Neural crest cell (in vitro differentiated cells): ENCODE data around the gene MARCHF10. TPM values are rescaled to one million over a fixed set of nuclear protein-coding genes. Genes with fewer than 3 reads are reported as not detected.

Source experiments
- DNase-seq: peaks from one replicate; pipeline ENCODE4 v3.0.0; 2021; ENCODE audit warnings: low read depth, mixed read lengths, low spot score
- H3K27ac Mint-ChIP-seq: one replicate; pipeline ENCODE4 v1.8.0; 2021; ENCODE audit warnings: mild to moderate bottlenecking, mixed read lengths; ENCODE audit not compliant: unreplicated experiment
- H3K27me3 Mint-ChIP-seq: 2 replicates; pipeline ENCODE4 v1.8.0; 2021; ENCODE audit warnings: low read depth, mild to moderate bottlenecking, mixed read lengths
- H3K36me3 Mint-ChIP-seq: 2 replicates; pipeline ENCODE4 v1.8.0; 2021; ENCODE audit warnings: low read depth, mild to moderate bottlenecking, mixed read lengths
- H3K4me1 Mint-ChIP-seq: 2 replicates; pipeline ENCODE4 v1.8.0; 2021; ENCODE audit warnings: mixed read lengths
- H3K4me3 Mint-ChIP-seq: one replicate; pipeline ENCODE4 v1.8.0; 2021; ENCODE audit warnings: mild to moderate bottlenecking, mixed read lengths
- H3K9me3 Mint-ChIP-seq: 2 replicates; pipeline ENCODE4 v1.8.0; 2021; ENCODE audit warnings: mixed read lengths
- total RNA-seq: library from RNA; stranded (reverse); gene quantifications from 2 replicates; pipeline ENCODE4 v1.2.1, GENCODE V29; 2021
- TF ChIP-seq, protein P1 (sequence below): fragments of 200-600 bp; sonication (generic); conservative IDR thresholded peaks from 2 replicates; pipeline ENCODE4 v1.5.0; 2021; ENCODE audit warnings: antibody characterized with exemption, mild to moderate bottlenecking

MARCHF10 gene
- total RNA-seq, 1 donor from 2014 or later: 0.23 TPM

DNA sequence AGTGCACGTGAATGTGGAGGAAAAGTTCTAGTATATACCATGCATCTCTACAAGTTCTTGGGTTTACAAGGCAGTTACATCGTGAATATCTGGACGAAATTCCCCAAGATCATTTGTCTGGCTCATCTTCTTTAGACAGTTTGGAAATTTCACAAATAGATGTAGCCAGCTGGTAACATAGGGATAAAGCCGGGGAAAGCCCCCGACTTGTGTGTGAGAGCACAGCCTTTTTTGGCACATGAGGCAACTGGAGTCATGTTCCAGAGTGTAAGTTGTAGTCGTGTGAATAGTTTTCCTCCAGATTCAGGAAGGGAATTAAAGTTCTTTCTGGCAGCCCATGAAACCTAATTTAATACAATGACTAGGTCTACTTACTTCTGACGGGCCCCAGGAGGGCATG lies 62.3 kb downstream of the MARCHF10 start:
- no peaks in the 10 kb centered on the region for H3K36me3 Mint-ChIP-seq
- TF ChIP-seq, protein P1, sequence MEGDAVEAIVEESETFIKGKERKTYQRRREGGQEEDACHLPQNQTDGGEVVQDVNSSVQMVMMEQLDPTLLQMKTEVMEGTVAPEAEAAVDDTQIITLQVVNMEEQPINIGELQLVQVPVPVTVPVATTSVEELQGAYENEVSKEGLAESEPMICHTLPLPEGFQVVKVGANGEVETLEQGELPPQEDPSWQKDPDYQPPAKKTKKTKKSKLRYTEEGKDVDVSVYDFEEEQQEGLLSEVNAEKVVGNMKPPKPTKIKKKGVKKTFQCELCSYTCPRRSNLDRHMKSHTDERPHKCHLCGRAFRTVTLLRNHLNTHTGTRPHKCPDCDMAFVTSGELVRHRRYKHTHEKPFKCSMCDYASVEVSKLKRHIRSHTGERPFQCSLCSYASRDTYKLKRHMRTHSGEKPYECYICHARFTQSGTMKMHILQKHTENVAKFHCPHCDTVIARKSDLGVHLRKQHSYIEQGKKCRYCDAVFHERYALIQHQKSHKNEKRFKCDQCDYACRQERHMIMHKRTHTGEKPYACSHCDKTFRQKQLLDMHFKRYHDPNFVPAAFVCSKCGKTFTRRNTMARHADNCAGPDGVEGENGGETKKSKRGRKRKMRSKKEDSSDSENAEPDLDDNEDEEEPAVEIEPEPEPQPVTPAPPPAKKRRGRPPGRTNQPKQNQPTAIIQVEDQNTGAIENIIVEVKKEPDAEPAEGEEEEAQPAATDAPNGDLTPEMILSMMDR: no peak
- no peaks in the 10 kb centered on the region for H3K27me3 Mint-ChIP-seq
- H3K4me3 Mint-ChIP-seq: no peak overlapping the region
- DNase-seq: no peak
- H3K4me1 Mint-ChIP-seq: no peaks in the 10 kb centered on the region
- no peak overlapping the region for H3K27ac Mint-ChIP-seq
- H3K9me3 Mint-ChIP-seq: no peaks in the 10 kb centered on the region

DNA sequence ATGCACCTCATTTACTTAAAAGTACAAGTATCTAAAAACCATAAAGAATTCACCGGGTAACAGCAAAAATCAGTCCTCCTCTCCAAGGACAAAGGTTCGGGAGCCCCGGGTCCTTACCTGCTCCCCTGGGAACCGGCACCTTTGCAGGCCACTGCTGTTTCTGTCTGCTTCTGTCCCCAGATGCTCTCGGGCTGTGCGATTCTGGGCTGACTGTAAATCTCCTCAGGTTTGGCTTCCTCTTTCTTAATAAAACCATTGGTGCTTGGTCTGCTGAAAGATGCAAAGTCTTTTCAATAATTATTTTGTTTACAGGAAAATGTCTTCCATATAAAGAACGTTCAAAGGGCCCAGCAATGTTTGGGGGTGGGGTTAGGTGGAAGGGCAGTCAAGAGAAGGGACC lies 63.9 kb downstream of the MARCHF10 start:
- no peaks in the 10 kb centered on the region for H3K4me1 Mint-ChIP-seq
- no peak overlapping the region for H3K4me3 Mint-ChIP-seq
- no peak for DNase-seq
- no peak overlapping the region for H3K27ac Mint-ChIP-seq
- H3K9me3 Mint-ChIP-seq: no peaks in the 10 kb centered on the region
- no peaks in the 10 kb centered on the region for H3K36me3 Mint-ChIP-seq
- TF ChIP-seq, protein P1: no peak
- no peaks in the 10 kb centered on the region for H3K27me3 Mint-ChIP-seq

DNA sequence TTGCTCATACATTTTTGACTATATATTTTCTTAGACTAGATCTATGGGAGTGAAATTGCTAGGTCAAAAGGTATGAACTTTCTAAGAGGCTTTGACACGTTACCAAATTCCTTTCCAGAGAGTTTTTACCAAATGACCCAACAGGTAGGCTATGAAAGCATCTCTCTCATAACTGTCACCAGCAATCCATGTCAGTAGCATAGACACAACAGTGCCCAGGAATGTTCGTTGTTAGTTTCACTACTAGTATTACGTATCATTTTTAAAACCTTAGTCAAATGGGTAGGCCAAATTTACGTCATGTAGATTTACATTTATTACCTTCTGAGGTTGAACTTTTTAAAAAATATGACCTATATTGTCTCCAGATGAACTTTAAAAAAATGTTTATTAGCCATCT lies 66.8 kb downstream of the MARCHF10 start:
- no peak overlapping the region for H3K4me3 Mint-ChIP-seq

DNA sequence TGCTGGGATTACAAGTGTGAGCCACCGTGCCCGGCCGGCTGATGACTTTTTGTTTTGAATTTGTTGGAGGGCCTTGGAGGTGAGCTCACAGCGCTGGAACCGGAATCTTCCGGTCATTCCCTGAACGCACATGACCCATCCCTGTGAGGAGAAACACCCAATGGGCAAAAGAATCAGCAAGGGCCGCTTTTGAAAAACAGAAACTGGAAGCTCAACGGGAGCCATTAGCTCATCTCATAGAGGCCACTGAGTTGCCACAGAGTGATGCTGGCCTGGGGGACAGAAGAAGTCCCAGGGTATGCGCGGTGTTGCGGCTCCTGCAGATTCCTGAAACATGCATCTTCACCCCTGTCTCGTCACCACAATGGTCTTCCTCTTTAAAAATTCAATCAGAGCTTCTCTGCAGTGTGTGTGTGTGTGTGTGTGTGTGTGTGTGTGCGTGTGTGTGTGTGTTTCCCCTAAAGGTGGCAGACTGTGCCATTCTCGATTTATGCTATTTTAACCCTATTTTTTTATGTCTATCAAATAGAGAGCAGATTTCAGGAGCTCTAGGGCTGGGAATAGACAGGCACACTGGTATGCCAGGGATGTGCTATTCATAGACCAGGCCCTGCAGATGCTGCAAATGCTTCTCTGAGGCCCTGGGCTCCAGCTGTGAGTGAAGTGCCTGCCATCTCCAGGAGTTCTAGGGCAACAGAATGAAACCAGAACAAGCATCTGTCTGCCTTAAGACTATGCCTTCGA lies 68.3 kb downstream of the MARCHF10 start:
- Mint-ChIP-seq H3K9me3 (no peaks in the 10 kb centered on the region), H3K27ac (no peak overlapping the region), H3K27me3 (no peaks in the 10 kb centered on the region), H3K4me3 (no peak overlapping the region), H3K36me3 (no peaks in the 10 kb centered on the region), H3K4me1 (peaks cover 6% of the 10 kb centered on the region)
- no peak for DNase-seq
- TF ChIP-seq, protein P1: no peak

More for the DNA sequence above, 66.8 kb downstream of the MARCHF10 start:
- H3K27ac Mint-ChIP-seq: no peak overlapping the region
- no peaks in the 10 kb centered on the region for H3K36me3 Mint-ChIP-seq
- H3K27me3 Mint-ChIP-seq: no peaks in the 10 kb centered on the region
- no peaks in the 10 kb centered on the region for H3K4me1 Mint-ChIP-seq
- no peak for DNase-seq
- H3K9me3 Mint-ChIP-seq: no peaks in the 10 kb centered on the region
- TF ChIP-seq, protein P1: no peak

DNA sequence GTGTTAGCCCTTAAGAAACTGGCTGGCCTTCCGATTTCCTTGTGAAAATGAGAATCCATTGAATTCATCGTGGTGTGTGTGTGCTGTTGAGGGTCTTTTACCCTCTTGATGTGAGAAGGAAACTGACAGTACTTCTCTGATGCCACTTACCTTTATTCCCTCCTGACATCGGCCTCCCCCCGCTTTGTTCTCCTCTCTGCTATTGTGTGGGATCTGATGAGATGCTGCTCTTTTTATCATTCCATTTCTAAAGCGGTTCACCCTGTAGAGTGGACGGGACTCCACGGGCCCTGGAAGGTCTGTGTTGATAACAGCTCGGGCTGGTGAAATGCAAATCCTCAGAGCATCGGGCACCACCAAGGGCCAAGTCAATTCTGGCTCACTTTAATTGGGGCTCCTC lies 69.8 kb downstream of the MARCHF10 start:
- no peaks in the 10 kb centered on the region for H3K27me3 Mint-ChIP-seq
- TF ChIP-seq, protein P1: no peak
- no peak overlapping the region for H3K4me3 Mint-ChIP-seq
- H3K27ac Mint-ChIP-seq: no peak overlapping the region
- H3K4me1 Mint-ChIP-seq: peaks cover 6% of the 10 kb centered on the region
- H3K9me3 Mint-ChIP-seq: no peaks in the 10 kb centered on the region
- DNase-seq: no peak
- no peaks in the 10 kb centered on the region for H3K36me3 Mint-ChIP-seq
